HEK293 (cell line): ENCODE results near the gene BMX.

Experiments
- CTCF ChIA-PET: fragments of 350-600 bp; formaldehyde crosslinking; extraction: SDS; loops from one replicate; lab custom pipeline; 2021; ENCODE audit warnings: antibody characterized with exemption; lab: Yijun Ruan, JAX
- POLR2A ChIA-PET: fragments of 300-600 bp; formaldehyde crosslinking; extraction: SDS; loops from one replicate; lab custom pipeline; 2020; ENCODE audit warnings: antibody characterized with exemption, inconsistent platforms; lab: Yijun Ruan, JAX
- H3K27ac ChIP-seq: fragments of 200-500 bp; sonication (Bioruptor generic); 2 replicates; pipeline ENCODE4 v1.5.1; 2014; ENCODE audit warnings: low read depth, low read length, control low read depth, inconsistent platforms; ENCODE audit errors: extremely low read depth
- H3K36me3 ChIP-seq, 2 experiments: fragments of 200-500 bp in 1 of 2; sonication (Bioruptor generic) in 1 of 2; 1 replicate in 1 of 2; 2 replicates in 1 of 2; pipeline ENCODE4 v1.5.1; 2014 to 2017; ENCODE audit warnings: inconsistent platforms in 2 of 2, low read length in 2 of 2; ENCODE audit not compliant: control insufficient read depth in 2 of 2, insufficient read depth in 1 of 2
- H3K4me1 ChIP-seq: fragments of 200-500 bp; sonication (Bioruptor generic); 2 replicates; pipeline ENCODE4 v1.5.1; 2014; ENCODE audit warnings: mild to moderate bottlenecking, low read length, inconsistent platforms; ENCODE audit not compliant: control insufficient read depth, insufficient read depth
- H3K4me3 ChIP-seq: 2 replicates; pipeline ENCODE4 v1.5.1; 2011; ENCODE audit warnings: low read depth, mild to moderate bottlenecking, control low read depth, low read length, moderate library complexity
- H3K9me3 ChIP-seq: fragments of 200-500 bp; sonication (Bioruptor generic); 2 replicates; pipeline ENCODE4 v1.5.1; 2014; ENCODE audit warnings: low read depth, low read length, inconsistent platforms; ENCODE audit not compliant: control insufficient read depth, insufficient read depth
- BCL11B ChIP-seq: fragments of 450-650 bp; formaldehyde crosslinking; IDR thresholded peaks from 2 replicates; pipeline ENCODE4 v1.5.1; 2016; ENCODE audit warnings: low read depth, missing biosample characterization, missing genetic modification characterization
- CTCF ChIP-seq: fragments of 450-650 bp; formaldehyde crosslinking; IDR thresholded peaks from 2 replicates; pipeline ENCODE4 v1.5.1; 2016; ENCODE audit warnings: missing biosample characterization, missing genetic modification characterization
- GLI4 ChIP-seq: fragments of 450-650 bp; formaldehyde crosslinking; IDR thresholded peaks from 2 replicates; pipeline ENCODE4 v1.5.1; 2016; ENCODE audit warnings: missing biosample characterization, missing genetic modification characterization
- GLIS1 ChIP-seq: fragments of 450-650 bp; formaldehyde crosslinking; IDR thresholded peaks from 2 replicates; pipeline ENCODE4 v1.5.1; 2016; ENCODE audit warnings: missing biosample characterization, missing genetic modification characterization
- HIC1 ChIP-seq: fragments of 450-650 bp; formaldehyde crosslinking; IDR thresholded peaks from 2 replicates; pipeline ENCODE4 v1.5.1; 2016; ENCODE audit warnings: missing biosample characterization, missing genetic modification characterization
- KLF10 ChIP-seq: fragments of 450-650 bp; IDR thresholded peaks from 2 replicates; pipeline ENCODE4 v1.5.1; 2018; ENCODE audit warnings: missing biosample characterization, mild to moderate bottlenecking, missing genetic modification characterization
- OSR2 ChIP-seq: fragments of 450-650 bp; formaldehyde crosslinking; IDR thresholded peaks from 2 replicates; pipeline ENCODE4 v1.5.1; 2016; ENCODE audit warnings: missing biosample characterization, missing genetic modification characterization
- TSHZ1 ChIP-seq: fragments of 450-650 bp; formaldehyde crosslinking; IDR thresholded peaks from 2 replicates; pipeline ENCODE4 v1.5.1; 2016; ENCODE audit warnings: missing biosample characterization, missing genetic modification characterization, borderline replicate concordance
- YY2 ChIP-seq: fragments of 450-650 bp; formaldehyde crosslinking; IDR thresholded peaks from 2 replicates; pipeline ENCODE4 v1.5.1; 2016; ENCODE audit warnings: missing biosample characterization, missing genetic modification characterization
- ZBTB49 ChIP-seq: fragments of 450-650 bp; formaldehyde crosslinking; IDR thresholded peaks from 2 replicates; pipeline ENCODE4 v1.5.1; 2016; ENCODE audit warnings: missing biosample characterization, missing genetic modification characterization, low read depth
- ZFP41 ChIP-seq: fragments of 450-650 bp; formaldehyde crosslinking; IDR thresholded peaks from 2 replicates; pipeline ENCODE4 v1.5.1; 2016; ENCODE audit warnings: missing biosample characterization, missing genetic modification characterization, borderline replicate concordance
- ZNF114 ChIP-seq: fragments of 450-650 bp; formaldehyde crosslinking; IDR thresholded peaks from 2 replicates; pipeline ENCODE4 v1.5.0; 2017; ENCODE audit warnings: missing biosample characterization, missing genetic modification characterization
- ZNF133 ChIP-seq: fragments of 450-650 bp; formaldehyde crosslinking; IDR thresholded peaks from 2 replicates; pipeline ENCODE4 v1.5.1; 2016; ENCODE audit warnings: missing biosample characterization, missing genetic modification characterization
- ZNF138 ChIP-seq: fragments of 450-650 bp; formaldehyde crosslinking; IDR thresholded peaks from 2 replicates; pipeline ENCODE4 v1.5.1; 2016; ENCODE audit warnings: missing biosample characterization, missing genetic modification characterization, borderline replicate concordance
- ZNF202 ChIP-seq: fragments of 450-650 bp; formaldehyde crosslinking; IDR thresholded peaks from 2 replicates; pipeline ENCODE4 v1.5.1; 2016; ENCODE audit warnings: missing biosample characterization, missing genetic modification characterization, borderline replicate concordance
- ZNF266 ChIP-seq: fragments of 450-650 bp; formaldehyde crosslinking; IDR thresholded peaks from 2 replicates; pipeline ENCODE4 v1.5.1; 2016; ENCODE audit warnings: missing biosample characterization, missing genetic modification characterization, low read depth
- ZNF280C ChIP-seq: fragments of 450-650 bp; formaldehyde crosslinking; IDR thresholded peaks from 2 replicates; pipeline ENCODE4 v1.5.1; 2016; ENCODE audit warnings: missing biosample characterization, missing genetic modification characterization
- ZNF292 ChIP-seq: fragments of 450-650 bp; formaldehyde crosslinking; IDR thresholded peaks from 2 replicates; pipeline ENCODE4 v1.5.1; 2016; ENCODE audit warnings: low read depth, missing biosample characterization, missing genetic modification characterization, borderline replicate concordance
- ZNF350 ChIP-seq: fragments of 450-650 bp; formaldehyde crosslinking; IDR thresholded peaks from 2 replicates; pipeline ENCODE4 v1.5.0; 2017; ENCODE audit warnings: missing biosample characterization, mild to moderate bottlenecking, missing genetic modification characterization
- ZNF48 ChIP-seq: fragments of 450-650 bp; formaldehyde crosslinking; IDR thresholded peaks from 2 replicates; pipeline ENCODE4 v1.5.1; 2016; ENCODE audit warnings: missing biosample characterization, missing genetic modification characterization
- ZNF510 ChIP-seq: fragments of 450-650 bp; formaldehyde crosslinking; IDR thresholded peaks from 2 replicates; pipeline ENCODE4 v1.5.1; 2018; ENCODE audit warnings: mild to moderate bottlenecking, missing genetic modification characterization, missing biosample characterization; ENCODE audit not compliant: insufficient replicate concordance
- ZNF544 ChIP-seq: fragments of 450-650 bp; formaldehyde crosslinking; IDR thresholded peaks from 2 replicates; pipeline ENCODE4 v1.5.0; 2017; ENCODE audit warnings: missing biosample characterization, missing genetic modification characterization
- ZNF768 ChIP-seq: fragments of 450-650 bp; formaldehyde crosslinking; IDR thresholded peaks from 2 replicates; pipeline ENCODE4 v1.5.1; 2018; ENCODE audit warnings: missing biosample characterization, mild to moderate bottlenecking, missing genetic modification characterization
- ZNF830 ChIP-seq: fragments of 450-650 bp; IDR thresholded peaks from 2 replicates; pipeline ENCODE4 v1.5.0; 2018; ENCODE audit warnings: missing biosample characterization, missing genetic modification characterization, low read depth, mild to moderate bottlenecking, moderate library complexity
- ZNF843 ChIP-seq: fragments of 450-650 bp; formaldehyde crosslinking; IDR thresholded peaks from 2 replicates; pipeline ENCODE4 v1.5.1; 2016; ENCODE audit warnings: missing biosample characterization, missing genetic modification characterization

Gene BMX

GRCh38 chrX:15493118-15493962, 7.3 kb upstream of the BMX start, which contains the start of gene PIR:
TSS of gene PIR (minus strand) at chrX:15493333. CDS start at chrX:15491257, 2,076 bp downstream.
- ChIA-PET POLR2A (no interaction called here), CTCF (interaction anchor here (0.6 to 2.4 kb wide), 19 partner anchors 8 to 422 kb away, joined by 3 to 9 read pairs (median 4); no protein-coding TSS in a partner anchor)
- H3K36me3 ChIP-seq, result peaks cover 0 to 14% of the 10 kb centered on the region in 2 experiments; a peak in 1 of 3 replicates
- peak within 1 kb of the TSS; percentile 20; the same call in 1 of the 2 replicates for H3K27ac ChIP-seq
- H3K4me3 ChIP-seq, result peak within 1 kb of the TSS; percentile 45
- no peaks in the 10 kb centered on the region for H3K4me1 ChIP-seq
- H3K9me3 ChIP-seq, result no peaks in the 10 kb centered on the region
- TF ChIP-seq ZFP41 (no peak), ZNF266 (tag by site-specific recombination) (no peak), ZBTB49 (tag by site-specific recombination) (no peak), GLI4 (tag by site-specific recombination) (no peak), BCL11B (tag by site-specific recombination) (no peak), ZNF202 (tag by site-specific recombination) (no peak), GLIS1 (tag by site-specific recombination) (peak; percentile 54), ZNF133 (tag by site-specific recombination) (no peak), ZNF292 (tag by site-specific recombination) (no peak), ZNF350 (tag by site-specific recombination) (no peak), CTCF (tag by site-specific recombination) (peak; percentile 63; the same call in 1 of the 2 replicates), YY2 (tag by site-specific recombination) (no peak), KLF10 (tag by site-specific recombination) (no peak), ZNF48 (tag by site-specific recombination) (no peak), ZNF544 (tag by site-specific recombination) (no peak), ZNF843 (tag by site-specific recombination) (no peak), OSR2 (tag by site-specific recombination) (no peak), ZNF510 (no peak), ZNF138 (tag by site-specific recombination) (no peak), ZNF768 (tag by site-specific recombination) (0 out of 2 replicates have a peak, but pooled peaks have one; percentile 56), HIC1 (tag by site-specific recombination) (no peak; the same call in 1 of the 2 replicates), ZNF280C (tag by site-specific recombination) (no peak), ZNF830 (tag by site-specific recombination) (no peak), TSHZ1 (no peak), ZNF114 (tag by site-specific recombination) (no peak)
